Hematopoietic multipotent progenitor cell treated with erythropoietin and hydrocortisone succinate and interleukin-3 and kit ligand, for 6 days (in vitro differentiated cells): ENCODE measurements around the gene APOBEC3B.
"Not testable (repeated sequence)": the region's sequence is repeated elsewhere in the genome, so short reads cannot be mapped to it uniquely, and the experiment has no call there.

Experiments used
- DNase-seq: peaks from one replicate; pipeline ENCODE4 v3.0.0-alpha.2; 2015

APOBEC3B gene

GRCh38 chr22:38981992-38982927 lies at the start of gene APOBEC3B:
TSS of gene APOBEC3B (plus strand) at chr22:38982347. CDS start at chr22:38982454, 107 bp downstream.
- peak; percentile 98 for DNase-seq

GRCh38 chr22:38935023-38935422 lies 47.1 kb upstream of the APOBEC3B start:
- DNase-seq: peak; percentile 67

GRCh38 chr22:38935616-38936015 lies 46.5 kb upstream of the APOBEC3B start:
- DNase-seq: no peak

GRCh38 chr22:38936562-38936961 lies 45.6 kb upstream of the APOBEC3B start:
- no peak for DNase-seq

- no peak for DNase-seq
Observed at GRCh38 chr22:38937036-38937435, 45.1 kb upstream of the APOBEC3B start.

- no peak for DNase-seq
Observed at GRCh38 chr22:38937541-38937940, 44.6 kb upstream of the APOBEC3B start.

- DNase-seq: no peak
Observed at GRCh38 chr22:38938221-38938620, 43.9 kb upstream of the APOBEC3B start.

- DNase-seq: no peak
Observed at GRCh38 chr22:38938925-38939324, 43.2 kb upstream of the APOBEC3B start.

- DNase-seq: peak; percentile 73
Observed at GRCh38 chr22:38940811-38941384, 41.2 kb upstream of the APOBEC3B start.

- peak; percentile 28 for DNase-seq
Observed at GRCh38 chr22:38941488-38941987, 40.6 kb upstream of the APOBEC3B start.

GRCh38 chr22:38942702-38943101 lies 39.4 kb upstream of the APOBEC3B start:
- DNase-seq: no peak

- peak; percentile 38 for DNase-seq
Observed at GRCh38 chr22:38943201-38943600, 38.9 kb upstream of the APOBEC3B start.

GRCh38 chr22:38943882-38944281 lies 38.3 kb upstream of the APOBEC3B start:
- DNase-seq: no peak

GRCh38 chr22:38944653-38945052 lies 37.5 kb upstream of the APOBEC3B start:
- DNase-seq: no peak

- not testable (repeated sequence) for DNase-seq
Observed at GRCh38 chr22:38945706-38946338, 36.3 kb upstream of the APOBEC3B start.

GRCh38 chr22:38946771-38947170 lies 35.4 kb upstream of the APOBEC3B start:
- DNase-seq: no peak

- no peak for DNase-seq
Observed at GRCh38 chr22:38947321-38948140, 34.6 kb upstream of the APOBEC3B start.

GRCh38 chr22:38948181-38948940 lies 33.8 kb upstream of the APOBEC3B start:
- no peak for DNase-seq

GRCh38 chr22:38949889-38950405 lies 32.2 kb upstream of the APOBEC3B start:
- no peak for DNase-seq

- DNase-seq: peak; percentile 94
Observed at GRCh38 chr22:38950527-38951295, 31.4 kb upstream of the APOBEC3B start.

GRCh38 chr22:38951734-38952133 lies 30.4 kb upstream of the APOBEC3B start:
- peak; percentile 43 for DNase-seq
